H1 (cell line): ENCODE results near the gene FAM181B. TPM values are rescaled to one million over a fixed set of nuclear protein-coding genes. Genes with fewer than 3 reads are reported as not detected.
A peak's percentile ranks its signal among the peaks of the same experiment; 100 is the strongest.

Source experiments
- CTCF ChIA-PET: fragments of 300-600 bp; sonication (Branson Sonifier 250); formaldehyde crosslinking; loops from one replicate; lab custom pipeline; 2021; ENCODE audit not compliant: partially characterized antibody; lab: Charles Lee
- POLR2A ChIA-PET: fragments of 300-600 bp; sonication (Branson Sonifier 250); formaldehyde crosslinking; loops from one replicate; lab custom pipeline; 2021; ENCODE audit warnings: inconsistent platforms; ENCODE audit not compliant: partially characterized antibody; lab: Charles Lee
- DNase-seq, 2 experiments: peaks; one replicate each; pipeline versions ENCODE4 v3.0.0 to v3.0.0-alpha.2; 2010 to 2022; ENCODE audit warnings: low spot score in 2 of 2, low read depth in 1 of 2, mixed read lengths in 1 of 2
- FAIRE-seq: peaks from 2 replicates; lab custom pipeline; 2011; peaks lifted over from hg19 to GRCh38; lab: Jason Lieb, UNC
- H2AFZ ChIP-seq: 2 replicates; pipeline ENCODE4 v1.8.1; 2012; ENCODE audit warnings: low read length, inconsistent platforms
- H2AK5ac ChIP-seq: 2 replicates; pipeline ENCODE4 v1.6.1; 2013; ENCODE audit warnings: low read depth, low read length
- H2BK120ac ChIP-seq: replicated peaks from 2 replicates; pipeline ENCODE3; 2013; ENCODE audit warnings: low read depth, low read length, inconsistent platforms
- H2BK12ac ChIP-seq: 2 replicates; pipeline ENCODE4 v1.6.1; 2013; ENCODE audit warnings: low read depth, low read length
- H2BK15ac ChIP-seq: 2 replicates; pipeline ENCODE4 v1.6.1; 2013; ENCODE audit warnings: low read length
- H2BK20ac ChIP-seq: 2 replicates; pipeline ENCODE4 v1.6.1; 2013; ENCODE audit warnings: low read length
- H2BK5ac ChIP-seq: 2 replicates; pipeline ENCODE4 v1.6.1; 2013; ENCODE audit warnings: low read depth, low read length
- H3K14ac ChIP-seq: 2 replicates; pipeline ENCODE4 v1.6.1; 2013; ENCODE audit warnings: inconsistent platforms; ENCODE audit not compliant: insufficient read length
- H3K18ac ChIP-seq: 2 replicates; pipeline ENCODE4 v1.6.1; 2013; ENCODE audit warnings: low read length; ENCODE audit errors: extremely low read depth
- H3K23ac ChIP-seq: 2 replicates; pipeline ENCODE4 v1.6.1; 2013; ENCODE audit warnings: inconsistent platforms; ENCODE audit not compliant: insufficient read length
- H3K23me2 ChIP-seq: 2 replicates; pipeline ENCODE4 v1.6.1; 2013; ENCODE audit warnings: low read depth, low read length
- H3K27ac ChIP-seq: 2 replicates; pipeline ENCODE4 v1.6.1; 2011; ENCODE audit warnings: low read depth, low read length, inconsistent platforms
- H3K27me3 ChIP-seq, 4 experiments: replicated peaks in 1 of 4; 1 replicate in 1 of 4; 2 replicates in 3 of 4; pipeline versions ENCODE4 v1.6.1 to v1.8.1; 2011 to 2013; ENCODE audit warnings: low read length in 3 of 4, mild to moderate bottlenecking in 3 of 4, inconsistent platforms in 2 of 4, mixed read lengths in 2 of 4, moderate library complexity in 1 of 4; ENCODE audit not compliant: control insufficient read depth in 3 of 4, insufficient read depth in 3 of 4; ENCODE audit errors: extremely low read depth in 1 of 4
- H3K36me3 ChIP-seq, 4 experiments: 2 replicates each; pipeline versions ENCODE4 v1.6.1 to v1.8.1; 2011 to 2013; ENCODE audit warnings: mild to moderate bottlenecking in 4 of 4, low read length in 3 of 4, moderate library complexity in 2 of 4, control low read depth in 1 of 4, inconsistent platforms in 1 of 4; ENCODE audit not compliant: insufficient read depth in 4 of 4, control insufficient read depth in 2 of 4
- H3K4ac ChIP-seq: replicated peaks from 2 replicates; pipeline ENCODE3; 2013; ENCODE audit warnings: low read length, low read depth, mixed read lengths, inconsistent platforms; ENCODE audit not compliant: insufficient read length
- H3K4me1 ChIP-seq, 4 experiments: replicated peaks in 1 of 4; 1 replicate in 1 of 4; 2 replicates in 3 of 4; pipeline versions ENCODE4 v1.6.1 to v1.8.1; 2011 to 2013; ENCODE audit warnings: low read length in 3 of 4, inconsistent platforms in 2 of 4, mixed read lengths in 1 of 4; ENCODE audit not compliant: insufficient read depth in 4 of 4, control insufficient read depth in 3 of 4
- H3K4me2 ChIP-seq, 2 experiments: 2 replicates each; pipeline versions ENCODE4 v1.6.1 to v1.8.1; 2011 to 2013; ENCODE audit warnings: low read depth in 2 of 2, low read length in 2 of 2, control low read depth in 1 of 2, inconsistent platforms in 1 of 2, mild to moderate bottlenecking in 1 of 2; ENCODE audit not compliant: insufficient read depth in 1 of 2
- H3K4me3 ChIP-seq, 4 experiments: fragments of 200-600, 300-600 bp in 1 of 4; sonication (generic), shearing (Covaris generic), sonication (Bioruptor Twin) in 1 of 4; 2 replicates each; pipeline versions ENCODE4 v1.5.1 to v1.8.1; 2011 to 2016; ENCODE audit warnings: low read length in 4 of 4, low read depth in 3 of 4, control low read depth in 2 of 4, inconsistent platforms in 2 of 4, mild to moderate bottlenecking in 2 of 4, mixed read lengths in 1 of 4, moderate library complexity in 1 of 4; ENCODE audit not compliant: insufficient read depth in 2 of 4; ENCODE audit errors: extremely low read depth in 1 of 4
- H3K56ac ChIP-seq: replicated peaks from 2 replicates; pipeline ENCODE3; 2013; ENCODE audit warnings: low read depth, mild to moderate bottlenecking, mixed read lengths, low read length, inconsistent platforms; ENCODE audit not compliant: insufficient read length
- H3K79me1 ChIP-seq: 2 replicates; pipeline ENCODE4 v1.6.1; 2013; ENCODE audit warnings: low read depth, low read length, control low read depth
- H3K79me2 ChIP-seq, 2 experiments: 2 replicates each; pipeline versions ENCODE4 v1.6.1 to v1.8.1; 2012 to 2013; ENCODE audit warnings: low read length in 2 of 2, mild to moderate bottlenecking in 2 of 2, inconsistent platforms in 1 of 2; ENCODE audit not compliant: insufficient read depth in 2 of 2, control insufficient read depth in 1 of 2
- H3K9ac ChIP-seq, 4 experiments: replicated peaks in 1 of 4; 1 replicate in 1 of 4; 2 replicates in 3 of 4; pipeline versions ENCODE4 v1.6.1 to v1.8.1; 2011 to 2013; ENCODE audit warnings: low read depth in 3 of 4, low read length in 3 of 4, control low read depth in 2 of 4, mild to moderate bottlenecking in 2 of 4, moderate library complexity in 2 of 4, inconsistent platforms in 1 of 4; ENCODE audit errors: extremely low read depth in 1 of 4
- H3K9me3 ChIP-seq, 2 experiments: 2 replicates each; pipeline versions ENCODE4 v1.6.1 to v1.8.1; 2012 to 2013; ENCODE audit warnings: mild to moderate bottlenecking in 2 of 2, moderate library complexity in 2 of 2, control low read depth in 1 of 2, inconsistent platforms in 1 of 2, low read depth in 1 of 2, low read length in 1 of 2, mixed read lengths in 1 of 2; ENCODE audit not compliant: insufficient read depth in 2 of 2
- H4K20me1 ChIP-seq, 2 experiments: replicated peaks in 1 of 2; 2 replicates each; pipeline versions ENCODE3 to v1.8.1; 2011 to 2013; ENCODE audit warnings: inconsistent platforms in 2 of 2, low read length in 2 of 2, mild to moderate bottlenecking in 1 of 2; ENCODE audit not compliant: insufficient read depth in 2 of 2, control insufficient read depth in 1 of 2
- H4K5ac ChIP-seq: 2 replicates; pipeline ENCODE4 v1.6.1; 2013; ENCODE audit warnings: low read length, low read depth, mixed read lengths, inconsistent platforms; ENCODE audit not compliant: insufficient read length
- H4K8ac ChIP-seq: 2 replicates; pipeline ENCODE4 v1.8.0; 2013; ENCODE audit warnings: mild to moderate bottlenecking, moderate library complexity, low read length, inconsistent platforms; ENCODE audit not compliant: insufficient read depth; ENCODE audit errors: extremely low read depth
- H4K91ac ChIP-seq: replicated peaks from 2 replicates; pipeline ENCODE3; 2013; ENCODE audit warnings: low read length, mixed read lengths, inconsistent platforms; ENCODE audit not compliant: insufficient read length
- BACH1 ChIP-seq: IDR thresholded peaks from 2 replicates; pipeline ENCODE4 v1.6.1; 2012; ENCODE audit warnings: low read length, improper control_type of control experiment
- BRCA1 ChIP-seq: IDR thresholded peaks from 2 replicates; pipeline ENCODE4 v1.6.1; 2012; ENCODE audit warnings: low read depth, low read length, improper control_type of control experiment
- CTCF ChIP-seq, 3 experiments: IDR thresholded peaks; 1 replicate in 2 of 3; 2 replicates in 1 of 3; pipeline versions ENCODE4 v1.5.1 to v1.6.1; 2011; ENCODE audit warnings: low read length in 3 of 3, mild to moderate bottlenecking in 3 of 3, inconsistent platforms in 2 of 3, low read depth in 1 of 3, moderate library complexity in 1 of 3; ENCODE audit not compliant: insufficient read depth in 1 of 3; ENCODE audit errors: control extremely low read depth in 1 of 3
- EGR1 ChIP-seq: IDR thresholded peaks from 2 replicates; pipeline ENCODE4 v1.6.1; 2011; ENCODE audit warnings: low read depth, low read length, borderline replicate concordance
- HDAC6 ChIP-seq: IDR thresholded peaks from one replicate; pipeline ENCODE4 v1.7.1; 2012; ENCODE audit warnings: low read depth, mild to moderate bottlenecking, inconsistent platforms, low read length, moderate library complexity
- PHF8 ChIP-seq: fragments of 200-600 bp; sonication (generic); conservative IDR thresholded peaks from 2 replicates; pipeline ENCODE4 v1.7.1; 2012; ENCODE audit warnings: low read depth, mild to moderate bottlenecking, inconsistent platforms, low read length, moderate library complexity
- SIN3A ChIP-seq, 2 experiments: IDR thresholded peaks in 1 of 2; conservative IDR thresholded peaks in 1 of 2; 2 replicates each; pipeline ENCODE4 v1.6.1; 2011 to 2012; ENCODE audit warnings: low read length in 2 of 2, improper control_type of control experiment in 1 of 2, low read depth in 1 of 2, mild to moderate bottlenecking in 1 of 2
- SP4 ChIP-seq: IDR thresholded peaks from 2 replicates; pipeline ENCODE4 v1.6.1; 2012; ENCODE audit warnings: low read length, inconsistent platforms
- SRF ChIP-seq: IDR thresholded peaks from 2 replicates; pipeline ENCODE4 v1.6.1; 2011; ENCODE audit warnings: mild to moderate bottlenecking, low read depth, low read length, moderate library complexity
- WGBS, 2 experiments: shearing (Covaris generic) in 1 of 2; methylation state at CpG; one replicate each; pipeline versions ENCODE4 v1.1.6 to v1.1.7; 2013 to 2015; ENCODE audit warnings: low lambda C conversion rate in 2 of 2, mixed read lengths in 2 of 2, inconsistent platforms in 1 of 2, low coverage in 1 of 2, missing lambda C conversion rate in 1 of 2; ENCODE audit not compliant: insufficient replicate concordance in 2 of 2, insufficient coverage in 1 of 2, insufficient read length in 1 of 2; ENCODE audit errors: extremely low coverage in 1 of 2, missing lambda C conversion rate in 1 of 2; 5-methylcytosine and 5-hydroxymethylcytosine counted together
- polyA plus RNA-seq, 7 experiments: library from polyadenylated mRNA; depleted of rRNA in 3 of 7; stranded (reverse) in 5 of 7; unstranded in 2 of 7; fragments of >200 nt in 5 of 7; fragments of 200-250 nt in 2 of 7; gene quantifications; 1 replicate in 5 of 7; 2 replicates in 1 of 7; 4 replicates in 1 of 7; pipeline versions ENCODE4 v1.2.1 to v1.2.3, GENCODE V29; 2011 to 2013; ENCODE audit warnings: missing spikeins in 2 of 7, mixed read lengths in 2 of 7
- total RNA-seq: library from RNA; stranded (reverse); fragmentation: NEBNext Ultra II Directional; extraction: Animal tissue kit (Norgen Biotek cat#: 25700); gene quantifications from 2 replicates; pipeline ENCODE4 v1.2.1, GENCODE V29; 2021

Gene FAM181B
- total and polyA plus RNA-seq, 2 of the 8 experiments (the other 6 are each of a cell fraction or from before 2014, with no cell fraction given): 0.21 to 0.37 TPM

GRCh38 chr11:82767123-82767522 lies 33.5 kb upstream of the FAM181B start:
- H3K4me1 ChIP-seq: no peaks in the 10 kb centered on the region
- H2BK12ac ChIP-seq: no peak overlapping the region
- no peaks in the 10 kb centered on the region for H4K20me1 ChIP-seq
- H3K4me2 ChIP-seq: no peak overlapping the region
- ChIA-PET POLR2A (no interaction called here), CTCF (interaction anchor here (0.7 to 3.5 kb wide), 5 partner anchors 8 to 59 kb away, joined by 3 to 18 read pairs (median 3); no protein-coding TSS in a partner anchor)
- H3K14ac ChIP-seq: no peak overlapping the region
- no peak overlapping the region for H3K4ac ChIP-seq
- no peak overlapping the region for H3K9ac ChIP-seq
- no peak overlapping the region for H2AFZ ChIP-seq
- no peaks in the 10 kb centered on the region for H3K79me1 ChIP-seq
- TF ChIP-seq HDAC6: no peak
- TF ChIP-seq CTCF (IDR thresholded peaks at IDR 0.05; ENCODE audit: control extremely low read depth in 1 of 3, insufficient read depth in 1 of 3, low read depth in 1 of 3, low read length in 3 of 3): no peak
- TF ChIP-seq SP4: no peak
- TF ChIP-seq BRCA1: no peak
- TF ChIP-seq SIN3A (conservative IDR thresholded peaks at IDR 0.05 in 1 of 2, IDR thresholded peaks at IDR 0.05 in 1 of 2; ENCODE audit: low read depth in 1 of 2, low read length in 2 of 2): no peak
- no peak for TF ChIP-seq SRF
- TF ChIP-seq BACH1: peak; percentile 39; the same call in 1 of the 2 replicates
- TF ChIP-seq EGR1: no peak
- TF ChIP-seq PHF8: no peak
- no peak overlapping the region for H3K27ac ChIP-seq
- H2BK20ac ChIP-seq: no peak overlapping the region
- FAIRE-seq: no peak
- no peak overlapping the region for H4K91ac ChIP-seq
- no peak overlapping the region for H2BK15ac ChIP-seq
- no peak overlapping the region for H4K8ac ChIP-seq
- H3K56ac ChIP-seq: no peak overlapping the region
- H2BK120ac ChIP-seq: no peak overlapping the region
- no peaks in the 10 kb centered on the region for H3K9me3 ChIP-seq
- H3K23me2 ChIP-seq: no peaks in the 10 kb centered on the region
- no peak overlapping the region for H2AK5ac ChIP-seq
- H3K4me3 ChIP-seq: no peak overlapping the region
- no peak overlapping the region for H3K18ac ChIP-seq
- H3K36me3 ChIP-seq: no peaks in the 10 kb centered on the region
- no peak overlapping the region for H2BK5ac ChIP-seq
- no peak overlapping the region for H3K23ac ChIP-seq
- no peak overlapping the region for H4K5ac ChIP-seq
- DNase-seq: no peak
- 90% methylated on average over 1 of the region's 1 CpG; no CpG with 5 or more reads in 1 of the 2 experiments for WGBS, 2 experiments
- H3K27me3 ChIP-seq: no peaks in the 10 kb centered on the region
- H3K79me2 ChIP-seq: no peaks in the 10 kb centered on the region
